Esophagus muscularis mucosa (tissue), 4 donors: ENCODE data around the gene MARVELD1. TPM values are rescaled to one million over a fixed set of nuclear protein-coding genes. Genes with fewer than 3 reads are reported as not detected.

Experiments
- DNase-seq: peaks from one replicate; pipeline ENCODE4 v3.0.0-alpha.2; 2017; ENCODE audit errors: extremely low spot score
- H3K27ac ChIP-seq, 4 donors: fragments of 200-600 bp; sonication (generic); replicated peaks in 1 of 4; 1 replicate in 3 of 4; 2 replicates in 1 of 4; pipeline ENCODE4 v1.5.1; 2016 to 2019; ENCODE audit warnings: mild to moderate bottlenecking in 1 of 4
- H3K27me3 ChIP-seq, 4 donors: fragments of 200-600 bp; sonication (generic); one replicate each; pipeline versions ENCODE4 v1.5.1 to v1.6.0; 2016 to 2019
- H3K36me3 ChIP-seq, 4 donors: fragments of 200-600 bp; sonication (generic); one replicate each; pipeline ENCODE4 v1.5.1; 2016 to 2019
- H3K4me1 ChIP-seq, 4 donors: fragments of 200-600 bp; sonication (generic); one replicate each; pipeline ENCODE4 v1.5.1; 2016 to 2019
- H3K4me3 ChIP-seq, 4 donors: fragments of 200-600 bp; sonication (generic); 1 replicate in 2 of 4; 2 replicates in 2 of 4; pipeline ENCODE4 v1.5.1; 2016 to 2019; ENCODE audit warnings: mild to moderate bottlenecking in 4 of 4, moderate library complexity in 1 of 4
- H3K9me3 ChIP-seq, 4 donors: fragments of 200-600 bp; sonication (generic); 1 replicate in 3 of 4; 2 replicates in 1 of 4; pipeline ENCODE4 v1.5.1; 2016 to 2019
- CTCF ChIP-seq, 3 experiments: fragments of 200-600 bp in 2 of 3; fragments of 450-650 bp in 1 of 3; sonication (generic) in 2 of 3; IDR thresholded peaks; one replicate each; pipeline ENCODE4 v1.5.1; 2017 to 2019; ENCODE audit warnings: antibody characterized with exemption in 3 of 3, mild to moderate bottlenecking in 2 of 3, moderate library complexity in 1 of 3
- EP300 ChIP-seq: sonication (generic); formaldehyde crosslinking; IDR thresholded peaks from one replicate; pipeline ENCODE4 v1.6.1; 2017; ENCODE audit warnings: antibody characterized with exemption
- POLR2A ChIP-seq: fragments of 450-650 bp; IDR thresholded peaks from one replicate; pipeline ENCODE4 v1.6.1; 2017; ENCODE audit warnings: antibody characterized with exemption, moderate library complexity, mild to moderate bottlenecking, low read depth
- POLR2AphosphoS5 ChIP-seq, 2 donors: sonication (generic); formaldehyde crosslinking; IDR thresholded peaks; one replicate each; pipeline ENCODE4 v1.6.1; 2017; ENCODE audit warnings: antibody characterized with exemption in 2 of 2
- WGBS: methylation state at CpG from one replicate; pipeline ENCODE4 v1.1.5; 2018; 5-methylcytosine and 5-hydroxymethylcytosine counted together
- intact Hi-C: fragments of 100-400 bp; cut with DNase I; formaldehyde crosslinking; loops from one replicate; pipeline ENCODE4 v1.15.1; 2023
- total RNA-seq, 4 donors: library from RNA; depleted of rRNA; stranded (reverse); fragments of >200 nt; gene quantifications; one replicate each; pipeline versions ENCODE4 v1.1.0 to v1.2.1, GENCODE V29; 2016

The MARVELD1 gene
- total RNA-seq, 4 donors from 2014 or later: 43.4 to 104 (median 73.9) TPM

GRCh38 chr10:97731346-97732051, 18.0 kb downstream of the MARVELD1 start:
- Histone ChIP-seq H3K4me1 (peaks cover under 1 to 27% (median 21%) of the 10 kb centered on the region in 4 donors), H3K36me3 (no peaks in the 10 kb centered on the region), H3K27ac (peak overlapping the region in 1 of 4 donors; percentile 0), H3K27me3 (no peaks in the 10 kb centered on the region), H3K4me3 (no peak overlapping the region), H3K9me3 (no peaks in the 10 kb centered on the region)
- DNase-seq: no peak
- intact Hi-C loops: loop anchor here (2.0 to 5.0 kb wide), 3 partner anchors 21 to 57 kb away; no protein-coding TSS in a partner anchor
- WGBS: 71% methylated on average over 8 of the region's 9 CpGs
- TF ChIP-seq EP300 (no peak), POLR2A (no peak), CTCF (IDR thresholded peaks at IDR 0.05) (peak; percentile 86 to 94 (median 88)), POLR2AphosphoS5 (IDR thresholded peaks at IDR 0.05) (peak; percentile 39 to 59)

- H3K9me3 ChIP-seq: no peaks in the 10 kb centered on the region
- no peak overlapping the region for H3K4me3 ChIP-seq
- no peak for DNase-seq
- intact Hi-C loops: loop anchor here (2.0 to 5.0 kb wide), 2 partner anchors 35 to 57 kb away; no protein-coding TSS in a partner anchor
- no peak overlapping the region for H3K27ac ChIP-seq
- peaks cover 3 to 26% (median 20%) of the 10 kb centered on the region in 4 donors for H3K4me1 ChIP-seq
- H3K27me3 ChIP-seq: no peaks in the 10 kb centered on the region
- TF ChIP-seq POLR2A (no peak), CTCF (IDR thresholded peaks at IDR 0.05) (no peak), EP300 (no peak), POLR2AphosphoS5 (IDR thresholded peaks at IDR 0.05) (no peak)
- WGBS: 82% methylated on average over 4 of the region's 4 CpGs
- no peaks in the 10 kb centered on the region for H3K36me3 ChIP-seq
Observed at GRCh38 chr10:97732052-97732359, 18.5 kb downstream of the MARVELD1 start.

- Histone ChIP-seq H3K9me3 (no peaks in the 10 kb centered on the region), H3K4me1 (peaks cover 10 to 26% (median 18%) of the 10 kb centered on the region in 4 donors), H3K27ac (no peak overlapping the region), H3K36me3 (peaks cover 0 to under 1% (median 0%) of the 10 kb centered on the region in 4 donors), H3K27me3 (no peaks in the 10 kb centered on the region), H3K4me3 (no peak overlapping the region)
- 88% methylated on average over 5 of the region's 5 CpGs for WGBS
- TF ChIP-seq EP300 (no peak), POLR2A (no peak), CTCF (IDR thresholded peaks at IDR 0.05) (no peak), POLR2AphosphoS5 (IDR thresholded peaks at IDR 0.05) (no peak)
- DNase-seq: no peak
- intact Hi-C loops: loop anchor here (2.0 to 5.0 kb wide), 2 partner anchors 36 to 58 kb away; no protein-coding TSS in a partner anchor
Observed at GRCh38 chr10:97733256-97733655, 19.7 kb downstream of the MARVELD1 start.

- no peak overlapping the region for H3K27ac ChIP-seq
- DNase-seq: no peak
- 78% methylated on average over 6 of the region's 6 CpGs for WGBS
- H3K9me3 ChIP-seq: no peaks in the 10 kb centered on the region
- intact Hi-C loops: loop anchor here (5.0 kb wide), 1 partner anchor 37 kb away; no protein-coding TSS in a partner anchor
- H3K36me3 ChIP-seq: peaks cover 0 to 8% (median 2%) of the 10 kb centered on the region in 4 donors
- no peaks in the 10 kb centered on the region for H3K27me3 ChIP-seq
- no peak overlapping the region for H3K4me3 ChIP-seq
- peaks cover 15 to 34% (median 25%) of the 10 kb centered on the region in 4 donors for H3K4me1 ChIP-seq
- TF ChIP-seq CTCF (IDR thresholded peaks at IDR 0.05): no peak
- no peak for TF ChIP-seq EP300
- no peak for TF ChIP-seq POLR2AphosphoS5 (IDR thresholded peaks at IDR 0.05)
- no peak for TF ChIP-seq POLR2A
Observed at GRCh38 chr10:97734021-97734420, 20.5 kb downstream of the MARVELD1 start.
